Measurements from ENCODE around the gene TSC22D4. TPM values are rescaled to one million over a fixed set of nuclear protein-coding genes. Genes with fewer than 3 reads are reported as not detected.

The TSC22D4 gene
- total and polyA plus RNA-seq, 2 donors (not counting 3 experiments of a cell fraction or from before 2014, with no cell fraction given) = 40.1 to 84.4 TPM

- intact Hi-C loops (cut with micrococcal nuclease) (no loop called here), dilution Hi-C loops (cut with MboI; ENCODE audit: extremely low pct_ligation_motif_present, low sequenced_read_pairs) (no loop called here)
- no TSS peak for BruUV-seq (replicated peaks)
- Histone ChIP-seq H2AFZ (ENCODE audit: low read depth, low read length) (no peak overlapping the region), H3K4me2 (ENCODE audit: insufficient read depth, low read length) (no peak overlapping the region), H3K79me2 (ENCODE audit: control insufficient read depth, insufficient read depth, low read length) (no peaks in the 10 kb centered on the region), H3K4me1 (ENCODE audit: control insufficient read depth, extremely low read depth, insufficient read depth, low read length) (no peaks in the 10 kb centered on the region), H3K27ac (ENCODE audit: insufficient read depth, low read depth, low read length) (no peak overlapping the region), H3K9me1 (replicated peaks; ENCODE audit: control insufficient read depth, extremely low read depth, insufficient read depth, low read length) (no peaks in the 10 kb centered on the region), H3K27me3 (ENCODE audit: control insufficient read depth in 2 of 2, insufficient read depth in 2 of 2, low read length in 2 of 2) (no peaks in the 10 kb centered on the region), H3K4me3 (replicated peaks in 1 of 3; ENCODE audit: insufficient read depth in 1 of 3, low read depth in 1 of 3, low read length in 3 of 3) (no peak overlapping the region), H4K20me1 (replicated peaks; ENCODE audit: control insufficient read depth, extremely low read depth, insufficient read depth, low read length) (no peaks in the 10 kb centered on the region), H3K36me3 (ENCODE audit: control insufficient read depth in 2 of 2, extremely low read depth in 1 of 2, insufficient read depth in 2 of 2, low read length in 2 of 2) (no peaks in the 10 kb centered on the region), H3K9me3 (replicated peaks; ENCODE audit: control insufficient read depth, insufficient read depth, low read length) (no peaks in the 10 kb centered on the region), H3K9ac (replicated peaks; ENCODE audit: extremely low read depth, insufficient read depth, low read length) (no peak overlapping the region)
- ChIA-PET POLR2A (no interaction called here), CTCF (interaction anchor here (1.0 to 1.5 kb wide), 2 partner anchors 15 to 51 kb away, joined by 3 to 4 read pairs; no protein-coding TSS in a partner anchor)
- FAIRE-seq (no peak), DNase-seq (ENCODE audit: low read depth, low spot score) (no peak)
- TF ChIP-seq GATA2 (IDR thresholded peaks at IDR 0.05; ENCODE audit: insufficient read depth, insufficient read length, low read depth, low read length) (no peak), JUN (IDR thresholded peaks at IDR 0.05; ENCODE audit: borderline replicate concordance, insufficient read depth, insufficient read length, low read depth) (no peak), POLR2AphosphoS5 (IDR thresholded peaks at IDR 0.05; ENCODE audit: insufficient read depth, low read depth, low read length) (no peak), POLR2A (IDR thresholded peaks at IDR 0.05; ENCODE audit: low read depth, low read length) (no peak), FOS (IDR thresholded peaks at IDR 0.05; ENCODE audit: borderline replicate concordance, insufficient read depth, low read length) (no peak), MYC (IDR thresholded peaks at IDR 0.05; ENCODE audit: low read depth, low read length) (no peak), EZH2 (IDR thresholded peaks at IDR 0.05; ENCODE audit: borderline replicate concordance, low read depth, low read length, severe bottlenecking) (no peak)
- TF ChIP-seq, protein P1, sequence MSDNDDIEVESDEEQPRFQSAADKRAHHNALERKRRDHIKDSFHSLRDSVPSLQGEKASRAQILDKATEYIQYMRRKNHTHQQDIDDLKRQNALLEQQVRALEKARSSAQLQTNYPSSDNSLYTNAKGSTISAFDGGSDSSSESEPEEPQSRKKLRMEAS (IDR thresholded peaks at IDR 0.05; ENCODE audit: insufficient read depth, insufficient read length) = no peak
- TF ChIP-seq, protein P2, sequence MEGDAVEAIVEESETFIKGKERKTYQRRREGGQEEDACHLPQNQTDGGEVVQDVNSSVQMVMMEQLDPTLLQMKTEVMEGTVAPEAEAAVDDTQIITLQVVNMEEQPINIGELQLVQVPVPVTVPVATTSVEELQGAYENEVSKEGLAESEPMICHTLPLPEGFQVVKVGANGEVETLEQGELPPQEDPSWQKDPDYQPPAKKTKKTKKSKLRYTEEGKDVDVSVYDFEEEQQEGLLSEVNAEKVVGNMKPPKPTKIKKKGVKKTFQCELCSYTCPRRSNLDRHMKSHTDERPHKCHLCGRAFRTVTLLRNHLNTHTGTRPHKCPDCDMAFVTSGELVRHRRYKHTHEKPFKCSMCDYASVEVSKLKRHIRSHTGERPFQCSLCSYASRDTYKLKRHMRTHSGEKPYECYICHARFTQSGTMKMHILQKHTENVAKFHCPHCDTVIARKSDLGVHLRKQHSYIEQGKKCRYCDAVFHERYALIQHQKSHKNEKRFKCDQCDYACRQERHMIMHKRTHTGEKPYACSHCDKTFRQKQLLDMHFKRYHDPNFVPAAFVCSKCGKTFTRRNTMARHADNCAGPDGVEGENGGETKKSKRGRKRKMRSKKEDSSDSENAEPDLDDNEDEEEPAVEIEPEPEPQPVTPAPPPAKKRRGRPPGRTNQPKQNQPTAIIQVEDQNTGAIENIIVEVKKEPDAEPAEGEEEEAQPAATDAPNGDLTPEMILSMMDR (IDR thresholded peaks at IDR 0.05; ENCODE audit: extremely low read depth in 1 of 2, insufficient read depth in 1 of 2, low read depth in 1 of 2, low read length in 2 of 2) = no peak
Observed at GRCh38 chr7:100509231-100509630, 30.2 kb upstream of the TSC22D4 start.
